Gastrocnemius medialis (tissue), 4 donors: Measurements from ENCODE around the gene ZNF329.

ENCODE experiments used
- CTCF ChIP-seq, 5 experiments: fragments of 450-650 bp in 3 of 5; fragments of 200-600 bp in 2 of 5; sonication (generic) in 2 of 5; IDR thresholded peaks in 4 of 5; conservative IDR thresholded peaks in 1 of 5; 1 replicate in 4 of 5; 2 replicates in 1 of 5; pipeline ENCODE4 v1.5.1; 2016 to 2019; ENCODE audit warnings: antibody characterized with exemption in 5 of 5, mild to moderate bottlenecking in 3 of 5, moderate library complexity in 3 of 5
- POLR2A ChIP-seq, 2 donors: fragments of 450-650 bp; IDR thresholded peaks; one replicate each; pipeline ENCODE4 v1.6.1; 2017; ENCODE audit warnings: antibody characterized with exemption in 2 of 2, mild to moderate bottlenecking in 2 of 2, moderate library complexity in 2 of 2

- TF ChIP-seq CTCF (IDR thresholded peaks at IDR 0.05 in 4 of 5, conservative IDR thresholded peaks at IDR 0.05 in 1 of 5) (no peak), POLR2A (IDR thresholded peaks at IDR 0.05) (no peak)
Measured at GRCh38 chr19:58123354-58123753, 27.2 kb downstream of the ZNF329 start.
